Endothelial cell of umbilical vein (primary cell): ENCODE results near the gene AUH. TPM values are rescaled to one million over a fixed set of nuclear protein-coding genes. Genes with fewer than 3 reads are reported as not detected.

Experiments used
- BruUV-seq: library from RNA; stranded (reverse); fragments of 400-500 nt; replicated peaks from 2 replicates; lab custom pipeline; 2021; lab: Mats Ljungman, UMichigan
- CTCF ChIA-PET: fragments of 300-600, 350-600 bp; sonication (Branson Sonifier 250); formaldehyde crosslinking; loops from one replicate; lab custom pipeline; 2021; ENCODE audit warnings: antibody characterized with exemption, inconsistent platforms; lab: Charles Lee
- POLR2A ChIA-PET: fragments of 300-600, 350-600 bp; sonication (Branson Sonifier 250); formaldehyde crosslinking; loops from one replicate; lab custom pipeline; 2021; ENCODE audit warnings: antibody characterized with exemption, inconsistent platforms; lab: Charles Lee
- DNase-seq: peaks from one replicate; pipeline ENCODE4 v3.0.0-alpha.2; 2011; ENCODE audit warnings: low read depth, low spot score
- FAIRE-seq: peaks from 2 replicates; lab custom pipeline; 2011; peaks lifted over from hg19 to GRCh38; lab: Jason Lieb, UNC
- H2AFZ ChIP-seq: 2 replicates; pipeline ENCODE4 v1.6.0; 2012; ENCODE audit warnings: low read depth, low read length, control low read depth, inconsistent platforms
- H3K27ac ChIP-seq: 2 replicates; pipeline ENCODE4 v1.5.1; 2011; ENCODE audit warnings: low read depth, mild to moderate bottlenecking, control low read depth, low read length, moderate library complexity; ENCODE audit not compliant: insufficient read depth
- H3K27me3 ChIP-seq, 2 experiments: 2 replicates each; pipeline versions ENCODE4 v1.6.0 to v1.6.1; 2011; ENCODE audit warnings: low read length in 2 of 2, mixed read lengths in 1 of 2; ENCODE audit not compliant: control insufficient read depth in 2 of 2, insufficient read depth in 2 of 2
- H3K36me3 ChIP-seq, 2 experiments: 2 replicates in 1 of 2; 3 replicates in 1 of 2; pipeline ENCODE4 v1.5.1; 2011; ENCODE audit warnings: low read length in 2 of 2, mild to moderate bottlenecking in 1 of 2, moderate library complexity in 1 of 2; ENCODE audit not compliant: control insufficient read depth in 2 of 2, insufficient read depth in 2 of 2; ENCODE audit errors: extremely low read depth in 1 of 2
- H3K4me1 ChIP-seq: 3 replicates; pipeline ENCODE4 v1.5.1; 2011; ENCODE audit warnings: mild to moderate bottlenecking, low read length; ENCODE audit not compliant: control insufficient read depth, insufficient read depth; ENCODE audit errors: extremely low read depth
- H3K4me2 ChIP-seq: 2 replicates; pipeline ENCODE4 v1.6.1; 2011; ENCODE audit warnings: low read length, control low read depth, mixed read lengths; ENCODE audit not compliant: insufficient read depth
- H3K4me3 ChIP-seq, 3 experiments: fragments of 200-600 bp in 1 of 3; sonication (generic), shearing (Covaris generic) in 1 of 3; replicated peaks in 1 of 3; 2 replicates each; pipeline ENCODE4 v1.5.1; 2011 to 2016; ENCODE audit warnings: control low read depth in 3 of 3, low read length in 3 of 3, mild to moderate bottlenecking in 2 of 3, inconsistent platforms in 1 of 3, low read depth in 1 of 3, moderate library complexity in 1 of 3; ENCODE audit not compliant: insufficient read depth in 1 of 3
- H3K79me2 ChIP-seq: 2 replicates; pipeline ENCODE4 v1.6.0; 2012; ENCODE audit warnings: low read length, inconsistent platforms; ENCODE audit not compliant: control insufficient read depth, insufficient read depth
- H3K9ac ChIP-seq: replicated peaks from 2 replicates; pipeline ENCODE3; 2011; ENCODE audit warnings: low read length, control low read depth; ENCODE audit not compliant: insufficient read depth; ENCODE audit errors: extremely low read depth
- H3K9me1 ChIP-seq: replicated peaks from 3 replicates; pipeline ENCODE4 v1.6.0; 2011; ENCODE audit warnings: mild to moderate bottlenecking, low read length; ENCODE audit not compliant: control insufficient read depth, insufficient read depth; ENCODE audit errors: extremely low read depth
- H3K9me3 ChIP-seq: replicated peaks from 2 replicates; pipeline ENCODE4 v1.5.1; 2012; ENCODE audit warnings: low read length, inconsistent platforms; ENCODE audit not compliant: control insufficient read depth, insufficient read depth
- H4K20me1 ChIP-seq: replicated peaks from 2 replicates; pipeline ENCODE3; 2011; ENCODE audit warnings: mild to moderate bottlenecking, low read length; ENCODE audit not compliant: control insufficient read depth, insufficient read depth; ENCODE audit errors: extremely low read depth
- CTCF ChIP-seq, 2 donors: IDR thresholded peaks; 1 replicate in 1 of 2; 2 replicates in 1 of 2; pipeline ENCODE4 v1.5.1; 2011; ENCODE audit warnings: low read length in 2 of 2, mild to moderate bottlenecking in 2 of 2, moderate library complexity in 2 of 2, control low read depth in 1 of 2, inconsistent platforms in 1 of 2, low read depth in 1 of 2; ENCODE audit not compliant: insufficient read depth in 1 of 2; ENCODE audit errors: extremely low read depth in 1 of 2
- EZH2 ChIP-seq: IDR thresholded peaks from 2 replicates; pipeline ENCODE4 v1.6.1; 2012; ENCODE audit warnings: borderline replicate concordance, low read depth, mild to moderate bottlenecking, moderate library complexity, low read length, inconsistent platforms; ENCODE audit not compliant: severe bottlenecking
- FOS ChIP-seq: IDR thresholded peaks from 2 replicates; pipeline ENCODE4 v1.6.1; 2011; ENCODE audit warnings: mild to moderate bottlenecking, low read length, moderate library complexity, borderline replicate concordance; ENCODE audit not compliant: insufficient read depth
- GATA2 ChIP-seq: IDR thresholded peaks from 2 replicates; pipeline ENCODE4 v1.7.0; 2011; ENCODE audit warnings: low read depth, mild to moderate bottlenecking, moderate library complexity, mixed read lengths, low read length; ENCODE audit not compliant: insufficient read length, insufficient read depth
- JUN ChIP-seq: IDR thresholded peaks from 2 replicates; pipeline ENCODE4 v1.6.1; 2011; ENCODE audit warnings: borderline replicate concordance, low read depth; ENCODE audit not compliant: insufficient read length, insufficient read depth
- MAX ChIP-seq: IDR thresholded peaks from 2 replicates; pipeline ENCODE4 v1.6.1; 2011; ENCODE audit not compliant: insufficient read depth, insufficient read length
- MYC ChIP-seq: IDR thresholded peaks from one replicate; pipeline ENCODE4 v1.6.1; 2011; ENCODE audit warnings: mild to moderate bottlenecking, low read depth, low read length
- POLR2A ChIP-seq: IDR thresholded peaks from 2 replicates; pipeline ENCODE4 v1.6.1; 2012; ENCODE audit warnings: low read depth, mild to moderate bottlenecking, control low read depth, low read length
- POLR2AphosphoS5 ChIP-seq: IDR thresholded peaks from 2 replicates; pipeline ENCODE4 v1.6.1; 2012; ENCODE audit warnings: low read depth, mild to moderate bottlenecking, control low read depth, low read length, moderate library complexity; ENCODE audit not compliant: insufficient read depth
- dilution Hi-C: fragments of 300-500 bp; cut with MboI; formaldehyde crosslinking; loops from one replicate; pipeline ENCODE4 v1.15.0; 2019; ENCODE audit warnings: low sequenced_read_pairs; ENCODE audit not compliant: extremely low pct_ligation_motif_present
- intact Hi-C: fragments of 100-400 bp; cut with micrococcal nuclease; formaldehyde crosslinking; loops from one replicate; pipeline ENCODE4 v1.10.0; 2022
- polyA plus RNA-seq, 4 experiments: library from polyadenylated mRNA; depleted of rRNA in 3 of 4; stranded (reverse) in 3 of 4; unstranded in 1 of 4; fragments of >200 nt; gene quantifications; 2 replicates each; pipeline versions ENCODE4 v1.2.1 to v1.2.3, GENCODE V29; 2011 to 2012; ENCODE audit warnings: missing spikeins in 1 of 4
- total RNA-seq: library from RNA; stranded (reverse); gene quantifications from 2 replicates; pipeline ENCODE4 v1.2.3, GENCODE V29; 2021

The AUH gene
- total and polyA plus RNA-seq, 2 donors (not counting 3 experiments of a cell fraction or from before 2014, with no cell fraction given), result 2.3 to 9.2 TPM

DNA sequence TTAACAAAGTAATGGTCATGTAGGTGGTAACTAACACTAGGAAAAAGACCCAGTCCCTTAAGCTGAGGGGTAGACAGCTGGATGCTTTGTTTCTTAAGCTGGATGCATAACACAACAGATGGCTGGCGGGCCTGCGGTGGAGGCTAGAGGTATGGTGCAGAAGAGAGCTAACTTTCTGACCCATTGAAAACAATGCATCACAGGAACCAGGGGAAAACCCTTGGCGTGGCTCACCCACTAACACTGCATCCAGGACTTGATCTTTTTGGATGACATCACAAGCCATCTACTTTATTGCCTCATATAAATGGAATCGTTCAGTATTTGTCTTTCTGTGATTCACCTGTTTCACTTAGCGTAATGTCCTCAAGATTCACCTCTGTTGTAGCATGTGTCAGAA is 138.7 kb downstream of the AUH start:
- H3K4me3 ChIP-seq, result no peak overlapping the region
- H3K36me3 ChIP-seq, result no peaks in the 10 kb centered on the region
- no peak overlapping the region for H3K27ac ChIP-seq
- ChIA-PET POLR2A (no interaction called here), CTCF (interaction anchor here (1.2 kb wide), 1 partner anchor 14 kb away, joined by 5 read pairs; no protein-coding TSS in a partner anchor)
- dilution Hi-C loops (no loop called here), intact Hi-C loops (no loop called here)
- no peak for FAIRE-seq
- BruUV-seq, result no TSS peak
- H3K9me1 ChIP-seq, result no peaks in the 10 kb centered on the region
- H3K4me2 ChIP-seq, result no peak overlapping the region
- DNase-seq, result no peak
- no peak overlapping the region for H3K9ac ChIP-seq
- H4K20me1 ChIP-seq, result no peaks in the 10 kb centered on the region
- H3K4me1 ChIP-seq, result no peaks in the 10 kb centered on the region
- no peaks in the 10 kb centered on the region for H3K79me2 ChIP-seq
- TF ChIP-seq EZH2, result no peak
- TF ChIP-seq POLR2A, result no peak
- no peak for TF ChIP-seq POLR2AphosphoS5
- TF ChIP-seq GATA2, result no peak
- no peak for TF ChIP-seq MYC
- no peak for TF ChIP-seq JUN
- TF ChIP-seq CTCF (IDR thresholded peaks at IDR 0.05; ENCODE audit: extremely low read depth in 1 of 2, insufficient read depth in 1 of 2, low read depth in 1 of 2, low read length in 2 of 2), result no peak
- no peak for TF ChIP-seq FOS
- no peak for TF ChIP-seq MAX
- H3K27me3 ChIP-seq, result no peaks in the 10 kb centered on the region
- H3K9me3 ChIP-seq, result no peaks in the 10 kb centered on the region
- H2AFZ ChIP-seq, result no peak overlapping the region
